ENCODE data around the gene GIMAP8.

GIMAP8 gene

DNA sequence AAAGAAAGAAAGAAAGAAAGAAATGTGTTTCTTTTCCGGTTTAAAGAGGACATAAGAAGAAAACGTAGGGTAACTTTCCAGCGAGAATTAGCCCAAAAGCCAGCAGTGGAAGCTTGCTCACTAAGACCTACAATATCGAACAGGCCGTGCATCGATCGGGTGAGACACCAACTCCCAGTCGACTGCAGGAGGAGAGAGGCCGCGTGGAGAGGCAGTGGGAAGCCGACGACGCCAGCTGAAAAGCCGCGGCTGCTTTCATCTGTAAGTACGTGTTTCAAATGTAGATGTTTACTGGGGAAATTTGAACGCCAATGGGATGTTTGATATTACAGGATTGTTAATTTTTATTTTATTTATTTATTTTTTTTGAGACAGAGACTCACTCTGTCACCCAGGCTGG lies 28.6 kb upstream of the GIMAP8 start:
- H3K9me3 ChIP-seq = no peaks in the 10 kb centered on the region
- no peak for DNase-seq
- H3K4me3 ChIP-seq (ENCODE audit: low read depth, low read length) = no peak overlapping the region
- no peaks in the 10 kb centered on the region for H3K27me3 ChIP-seq
- H3K4me1 ChIP-seq = no peaks in the 10 kb centered on the region
- H3K36me3 ChIP-seq = no peaks in the 10 kb centered on the region
- TF ChIP-seq, protein P1, sequence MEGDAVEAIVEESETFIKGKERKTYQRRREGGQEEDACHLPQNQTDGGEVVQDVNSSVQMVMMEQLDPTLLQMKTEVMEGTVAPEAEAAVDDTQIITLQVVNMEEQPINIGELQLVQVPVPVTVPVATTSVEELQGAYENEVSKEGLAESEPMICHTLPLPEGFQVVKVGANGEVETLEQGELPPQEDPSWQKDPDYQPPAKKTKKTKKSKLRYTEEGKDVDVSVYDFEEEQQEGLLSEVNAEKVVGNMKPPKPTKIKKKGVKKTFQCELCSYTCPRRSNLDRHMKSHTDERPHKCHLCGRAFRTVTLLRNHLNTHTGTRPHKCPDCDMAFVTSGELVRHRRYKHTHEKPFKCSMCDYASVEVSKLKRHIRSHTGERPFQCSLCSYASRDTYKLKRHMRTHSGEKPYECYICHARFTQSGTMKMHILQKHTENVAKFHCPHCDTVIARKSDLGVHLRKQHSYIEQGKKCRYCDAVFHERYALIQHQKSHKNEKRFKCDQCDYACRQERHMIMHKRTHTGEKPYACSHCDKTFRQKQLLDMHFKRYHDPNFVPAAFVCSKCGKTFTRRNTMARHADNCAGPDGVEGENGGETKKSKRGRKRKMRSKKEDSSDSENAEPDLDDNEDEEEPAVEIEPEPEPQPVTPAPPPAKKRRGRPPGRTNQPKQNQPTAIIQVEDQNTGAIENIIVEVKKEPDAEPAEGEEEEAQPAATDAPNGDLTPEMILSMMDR (IDR thresholded peaks at IDR 0.05; ENCODE audit: low read depth, low read length) = no peak

DNA sequence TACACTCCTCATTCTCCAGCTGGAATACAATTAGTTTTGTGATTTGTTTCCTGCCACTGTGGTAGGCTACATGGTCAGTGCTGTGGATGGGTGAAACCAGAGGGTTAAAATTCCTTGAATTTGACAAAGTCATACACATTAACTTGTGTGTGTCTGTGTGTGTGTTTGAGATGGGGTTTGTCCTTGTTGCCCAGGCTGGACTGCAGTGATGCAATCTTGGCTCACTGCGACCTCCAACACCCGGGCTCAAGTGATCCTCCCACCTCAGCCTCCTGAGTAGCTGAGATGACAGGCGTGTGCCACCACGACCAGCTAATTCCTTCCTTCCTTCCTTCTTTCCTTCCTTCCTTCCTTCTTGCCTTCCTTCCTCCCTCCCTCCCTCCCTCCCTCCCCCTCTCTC lies 24.8 kb upstream of the GIMAP8 start:
- Histone ChIP-seq H3K36me3 (no peaks in the 10 kb centered on the region), H3K9me3 (no peaks in the 10 kb centered on the region), H3K27me3 (peaks cover 3% of the 10 kb centered on the region; the same call in 1 of the 2 replicates), H3K4me3 (ENCODE audit: low read depth, low read length) (no peak overlapping the region), H3K4me1 (no peaks in the 10 kb centered on the region)
- TF ChIP-seq, protein P1 (IDR thresholded peaks at IDR 0.05; ENCODE audit: low read depth, low read length) = no peak
- no peak for DNase-seq

DNA sequence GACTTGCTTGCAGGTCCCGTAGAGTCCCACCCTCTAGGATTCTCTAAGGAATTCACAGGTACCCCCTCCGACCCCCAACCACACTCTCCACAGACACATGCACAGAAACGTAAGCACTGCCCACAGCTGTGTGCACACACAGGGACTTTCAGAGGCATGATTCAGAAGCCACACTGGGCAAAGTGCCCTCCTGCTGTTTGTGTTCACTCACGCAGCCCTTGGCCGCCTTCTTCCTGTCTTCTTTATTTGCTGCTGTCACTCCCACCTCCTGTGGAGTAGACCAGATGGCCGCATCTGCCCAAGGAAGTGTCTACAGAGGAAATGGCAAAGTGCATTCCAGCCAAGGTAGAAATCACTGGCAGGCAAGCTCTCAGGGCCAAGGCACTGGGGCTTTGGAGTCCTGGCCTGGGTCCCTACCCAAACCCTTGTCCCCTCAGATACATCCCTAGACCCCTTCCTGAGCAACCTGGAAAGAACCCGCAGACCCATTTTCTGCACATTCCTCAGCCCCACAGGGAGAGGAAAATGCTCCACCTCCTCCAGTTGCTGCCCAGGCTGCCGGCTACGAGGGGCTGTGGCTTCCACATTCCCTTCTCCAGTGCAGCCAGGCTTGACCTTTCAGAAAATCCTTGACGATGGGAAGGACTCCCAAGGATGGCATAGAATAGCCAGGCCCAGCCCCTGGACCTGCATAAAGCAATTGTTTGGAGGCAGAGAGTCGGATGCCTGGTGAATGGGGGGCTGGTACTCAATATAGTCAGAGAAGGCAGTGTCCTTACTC lies 21.6 kb upstream of the GIMAP8 start:
- H3K9me3 ChIP-seq = no peaks in the 10 kb centered on the region
- no peak overlapping the region for H3K4me3 ChIP-seq (ENCODE audit: low read depth, low read length)
- DNase-seq = no peak

DNA sequence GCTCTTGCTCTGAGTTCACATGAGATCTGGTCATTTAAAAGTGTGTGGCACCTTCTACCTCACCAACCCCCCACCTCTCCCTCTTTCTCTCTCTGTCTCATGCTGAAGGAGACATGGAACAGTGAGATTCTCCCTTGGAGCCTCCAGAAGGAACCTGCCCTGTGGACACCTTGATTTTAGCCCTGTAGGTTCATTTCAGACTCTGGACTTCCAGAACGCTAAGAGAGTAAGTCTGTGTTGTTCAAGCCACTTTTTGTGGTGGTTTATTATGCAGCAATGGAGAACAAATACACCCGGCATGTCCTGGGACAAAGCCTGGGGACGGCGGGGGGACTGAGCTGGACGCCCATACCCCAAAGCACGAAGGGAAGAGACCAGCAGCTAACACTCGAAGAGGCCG lies 20.7 kb upstream of the GIMAP8 start:
- H3K36me3 ChIP-seq = no peaks in the 10 kb centered on the region
- TF ChIP-seq, protein P1 (IDR thresholded peaks at IDR 0.05; ENCODE audit: low read depth, low read length) = no peak
- DNase-seq = no peak
- no peak overlapping the region for H3K4me3 ChIP-seq (ENCODE audit: low read depth, low read length)
- H3K9me3 ChIP-seq = no peaks in the 10 kb centered on the region
- H3K27me3 ChIP-seq = peaks cover 7% of the 10 kb centered on the region
- H3K4me1 ChIP-seq = no peaks in the 10 kb centered on the region

More for the DNA sequence above, 21.6 kb upstream of the GIMAP8 start:
- H3K4me1 ChIP-seq = no peaks in the 10 kb centered on the region
- no peaks in the 10 kb centered on the region for H3K36me3 ChIP-seq
- TF ChIP-seq, protein P1 (IDR thresholded peaks at IDR 0.05; ENCODE audit: low read depth, low read length) = no peak
- H3K27me3 ChIP-seq = peaks cover 7% of the 10 kb centered on the region

DNA sequence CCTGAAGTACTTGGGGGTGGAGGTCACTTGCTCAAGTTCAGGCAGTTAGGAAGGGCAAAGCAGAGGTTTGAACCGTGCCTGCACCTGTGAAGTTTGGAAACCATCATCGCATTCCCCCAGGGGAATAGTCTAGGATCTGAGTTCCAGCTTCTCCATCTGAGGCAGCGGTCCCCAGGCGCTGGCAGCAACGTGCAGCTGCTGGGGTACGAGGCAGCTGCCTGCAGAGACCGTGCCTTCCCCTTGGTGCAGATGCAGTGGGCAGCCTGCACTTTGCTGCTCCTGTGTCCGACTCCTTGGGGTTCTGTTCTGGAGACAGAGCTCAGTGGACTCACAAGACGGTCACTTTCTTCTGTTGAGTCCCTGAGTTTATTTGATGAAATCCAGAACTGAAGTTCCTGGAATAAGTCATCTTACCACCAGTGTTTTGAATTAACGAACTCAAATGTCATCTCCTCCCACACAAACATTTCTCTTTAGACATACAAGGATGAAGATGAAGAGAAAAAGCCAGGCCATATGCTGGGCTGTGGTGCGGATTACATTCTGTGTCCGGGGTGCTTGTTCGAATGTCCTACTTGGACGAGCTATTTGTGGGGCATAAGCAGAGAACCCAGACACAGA lies 19.9 kb upstream of the GIMAP8 start:
- no peak for DNase-seq
- TF ChIP-seq, protein P1 (IDR thresholded peaks at IDR 0.05; ENCODE audit: low read depth, low read length) = no peak

More for the DNA sequence above, 19.9 kb upstream of the GIMAP8 start:
- peaks cover 7% of the 10 kb centered on the region for H3K27me3 ChIP-seq
- no peaks in the 10 kb centered on the region for H3K36me3 ChIP-seq
- H3K4me3 ChIP-seq (ENCODE audit: low read depth, low read length) = no peak overlapping the region
- H3K4me1 ChIP-seq = no peaks in the 10 kb centered on the region
- H3K9me3 ChIP-seq = no peaks in the 10 kb centered on the region

Data from BE2C (cell line).